ENCODE data around the gene CSNK2B.

GRCh38 chr6:31693535-31693934, 27.7 kb downstream of the CSNK2B start:
- TF ChIP-seq CTCF (IDR thresholded peaks at IDR 0.05; ENCODE audit: low read depth, low read length): no peak
- TF ChIP-seq POLR2A (IDR thresholded peaks at IDR 0.05; ENCODE audit: extremely low read depth, insufficient read length): no peak
- TF ChIP-seq MYC (IDR thresholded peaks at IDR 0.05; ENCODE audit: low read depth, low read length): no peak
- TF ChIP-seq MAX (IDR thresholded peaks at IDR 0.05; ENCODE audit: low read depth, low read length): no peak

All from NB4 (cell line).